Effector CD8-positive, alpha-beta T cell (primary cell): ENCODE data around the gene CDC45.

Source experiments
- DNase-seq: peaks from one replicate; lab custom pipeline; 2025; lab: John Stamatoyannopoulos, UW

The CDC45 gene

GRCh38 chr22:19448739-19449421 lies 30.8 kb upstream of the CDC45 start:
- no peak for DNase-seq

- DNase-seq = no peak
Measured at GRCh38 chr22:19449422-19449767, 30.3 kb upstream of the CDC45 start.

GRCh38 chr22:19450363-19451175 lies 29.2 kb upstream of the CDC45 start:
- no peak for DNase-seq

GRCh38 chr22:19451570-19451969 lies 28.1 kb upstream of the CDC45 start:
- DNase-seq = no peak

- DNase-seq = no peak
Measured at GRCh38 chr22:19453718-19454117, 26.0 kb upstream of the CDC45 start.

GRCh38 chr22:19454156-19454555 lies 25.6 kb upstream of the CDC45 start:
- no peak for DNase-seq

- DNase-seq = no peak
Measured at GRCh38 chr22:19455033-19455432, 24.7 kb upstream of the CDC45 start.

- DNase-seq = no peak
Measured at GRCh38 chr22:19455585-19456370, 23.9 kb upstream of the CDC45 start.

- no peak for DNase-seq
Measured at GRCh38 chr22:19456541-19456940, 23.2 kb upstream of the CDC45 start.

- DNase-seq = no peak
Measured at GRCh38 chr22:19457828-19458428, 21.8 kb upstream of the CDC45 start.

- no peak for DNase-seq
Measured at GRCh38 chr22:19460036-19460435, 19.7 kb upstream of the CDC45 start.

- DNase-seq = no peak
Measured at GRCh38 chr22:19461506-19461905, 18.2 kb upstream of the CDC45 start.

- no peak for DNase-seq
Measured at GRCh38 chr22:19463008-19463407, 16.7 kb upstream of the CDC45 start.

GRCh38 chr22:19463491-19464469 lies 15.9 kb upstream of the CDC45 start:
- DNase-seq = no peak

GRCh38 chr22:19464546-19464945 lies 15.2 kb upstream of the CDC45 start:
- no peak for DNase-seq

GRCh38 chr22:19464975-19465374 lies 14.7 kb upstream of the CDC45 start:
- DNase-seq = no peak

- no peak for DNase-seq
Measured at GRCh38 chr22:19466126-19466716, 13.5 kb upstream of the CDC45 start.

GRCh38 chr22:19466848-19467752 lies 12.6 kb upstream of the CDC45 start:
- DNase-seq = no peak

GRCh38 chr22:19467912-19468311 lies 11.8 kb upstream of the CDC45 start:
- DNase-seq = no peak

GRCh38 chr22:19469421-19469820 lies 10.3 kb upstream of the CDC45 start:
- no peak for DNase-seq
